AG04449 (cell line): ENCODE measurements around the gene PPP2R5E.

Experiments used
- CTCF ChIA-PET: fragments of 350-600 bp; formaldehyde crosslinking; extraction: SDS; loops from one replicate; lab custom pipeline; 2021; ENCODE audit warnings: antibody characterized with exemption; lab: Yijun Ruan, JAX
- POLR2A ChIA-PET: fragments of 400-600, 350-600 bp; formaldehyde crosslinking; extraction: SDS; loops from one replicate; lab custom pipeline; 2020; ENCODE audit warnings: antibody characterized with exemption, inconsistent platforms; lab: Yijun Ruan, JAX
- DNase-seq: peaks from one replicate; pipeline ENCODE4 v3.0.0-alpha.2; 2010; ENCODE audit warnings: low read depth, low spot score
- H3K4me3 ChIP-seq: 2 replicates; pipeline ENCODE4 v1.5.1; 2011; ENCODE audit warnings: low read depth, mild to moderate bottlenecking, control low read depth, low read length
- CTCF ChIP-seq: IDR thresholded peaks from one replicate; pipeline ENCODE4 v1.5.1; 2011; ENCODE audit warnings: mild to moderate bottlenecking, moderate library complexity, low read length, control low read depth, inconsistent platforms; ENCODE audit not compliant: insufficient read depth; ENCODE audit errors: missing control alignments

Gene PPP2R5E

GRCh38 chr14:63405715-63406114 lies 137.5 kb downstream of the PPP2R5E start:
- no peak overlapping the region for H3K4me3 ChIP-seq
- CTCF ChIA-PET: no interaction called here
- TF ChIP-seq CTCF: no peak
- no peak for DNase-seq
- POLR2A ChIA-PET: no interaction called here

DNA sequence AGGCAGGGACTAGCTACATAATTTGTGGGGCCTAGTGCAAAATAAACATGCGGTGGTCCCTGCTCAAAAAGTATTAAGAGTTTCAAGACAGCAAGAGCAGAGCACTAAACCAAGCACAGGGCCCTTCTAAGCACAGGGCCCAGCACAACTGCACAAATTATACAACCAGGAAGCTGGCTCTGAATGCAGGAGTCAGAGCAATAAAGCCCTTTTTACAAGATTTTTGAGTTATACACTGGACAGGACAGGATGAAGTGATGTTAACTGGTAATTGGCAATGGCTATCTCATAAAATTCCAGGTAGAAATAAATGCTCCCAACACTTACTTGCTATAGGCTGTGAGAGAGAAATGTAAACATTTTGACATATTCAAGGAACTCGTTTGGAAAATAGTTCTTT lies 138.3 kb downstream of the PPP2R5E start:
- no peak for DNase-seq
- CTCF ChIA-PET: interaction anchor here (0.9 kb wide), 1 partner anchor 16 kb away, joined by 3 read pairs; no protein-coding TSS in a partner anchor
- H3K4me3 ChIP-seq: no peak overlapping the region
- POLR2A ChIA-PET: no interaction called here
- no peak for TF ChIP-seq CTCF

DNA sequence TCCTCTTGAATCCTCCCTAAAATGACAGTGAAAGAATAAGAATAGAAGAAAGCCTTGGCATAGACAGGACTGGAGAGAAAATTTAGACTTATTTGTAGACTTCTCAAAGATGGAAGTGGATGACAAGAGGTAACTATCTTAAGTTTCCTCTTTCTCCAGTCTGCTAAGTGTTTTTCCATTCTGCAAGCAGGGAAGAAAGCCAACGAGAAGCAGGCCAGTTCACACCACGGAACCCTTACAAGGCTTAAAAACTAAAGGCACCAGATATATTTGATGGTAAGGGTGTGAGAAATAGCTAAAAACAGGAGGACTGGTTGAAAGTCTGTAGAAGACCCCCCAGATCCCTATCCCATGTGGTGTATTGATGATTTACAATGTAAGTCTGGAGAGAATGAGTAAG lies 141.5 kb downstream of the PPP2R5E start:
- ChIA-PET POLR2A (no interaction called here), CTCF (interaction anchor here (1.5 kb wide), 1 partner anchor 13 kb away, joined by 10 read pairs; no protein-coding TSS in a partner anchor)
- H3K4me3 ChIP-seq: no peak overlapping the region
- no peak for DNase-seq
- TF ChIP-seq CTCF: no peak

DNA sequence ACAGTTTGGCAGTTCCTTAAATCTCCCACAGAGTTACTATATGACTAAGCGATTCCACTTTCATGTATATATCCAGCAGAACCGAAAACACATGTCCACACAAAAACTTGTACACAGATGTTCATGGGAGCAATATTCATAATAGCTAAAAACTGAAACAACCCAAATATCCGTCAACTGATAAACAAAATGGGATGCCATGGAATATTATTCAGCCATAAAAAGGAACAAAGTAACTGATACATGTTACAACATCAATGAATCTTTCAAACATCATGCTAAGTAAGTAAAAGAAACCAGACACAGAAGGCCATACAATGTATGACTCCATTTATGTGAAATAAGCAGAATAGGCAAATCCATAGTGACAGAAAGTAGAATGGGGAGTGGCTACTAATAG lies 144.2 kb downstream of the PPP2R5E start:
- DNase-seq: no peak
- ChIA-PET POLR2A (no interaction called here), CTCF (interaction anchor here (1.5 kb wide), 1 partner anchor 10 kb away, joined by 4 read pairs; no protein-coding TSS in a partner anchor)
- H3K4me3 ChIP-seq: no peak overlapping the region
- TF ChIP-seq CTCF: no peak

GRCh38 chr14:63394841-63395240 lies 148.3 kb downstream of the PPP2R5E start:
- POLR2A ChIA-PET: no interaction called here
- TF ChIP-seq CTCF: no peak
- CTCF ChIA-PET: interaction anchor here (1.0 to 1.3 kb wide), 2 partner anchors 149 to 375 kb away, joined by 3 read pairs; partner anchors contain the start of gene PPP2R5E
- DNase-seq: no peak
- H3K4me3 ChIP-seq: no peak overlapping the region

GRCh38 chr14:63394432-63394831 lies 148.7 kb downstream of the PPP2R5E start:
- TF ChIP-seq CTCF: no peak
- CTCF ChIA-PET: interaction anchor here (1.0 to 1.3 kb wide), 2 partner anchors 149 to 376 kb away, joined by 3 read pairs; partner anchors contain the start of gene PPP2R5E
- DNase-seq: no peak
- no peak overlapping the region for H3K4me3 ChIP-seq
- POLR2A ChIA-PET: no interaction called here
